ENCODE results near the gene PCDHGA6. TPM values are rescaled to one million over a fixed set of nuclear protein-coding genes. Genes with fewer than 3 reads are reported as not detected.

The PCDHGA6 gene
- total and polyA plus RNA-seq, 2 of the 8 experiments (the other 6 are each of a cell fraction or from before 2014, with no cell fraction given) = 1.4 to 2.0 TPM

- no peak within 1 kb of the TSS for H3K9ac ChIP-seq (replicated peaks in 1 of 4; ENCODE audit: extremely low read depth in 1 of 4, low read depth in 3 of 4, low read length in 3 of 4)
- H3K4me3 ChIP-seq (ENCODE audit: extremely low read depth in 1 of 4, insufficient read depth in 2 of 4, low read depth in 3 of 4, low read length in 4 of 4) = no peak within 1 kb of the TSS
- H4K20me1 ChIP-seq (replicated peaks in 1 of 2; ENCODE audit: control insufficient read depth in 1 of 2, insufficient read depth in 2 of 2, low read length in 2 of 2) = no peaks in the 10 kb centered on the region
- no peak for DNase-seq (ENCODE audit: low read depth in 1 of 2, low spot score in 2 of 2)
- no peak within 1 kb of the TSS for H4K91ac ChIP-seq (replicated peaks; ENCODE audit: insufficient read length, low read length)
- H2BK12ac ChIP-seq (ENCODE audit: low read depth, low read length) = no peak within 1 kb of the TSS
- no peaks in the 10 kb centered on the region for H3K4me1 ChIP-seq (replicated peaks in 1 of 4; ENCODE audit: control insufficient read depth in 3 of 4, insufficient read depth in 4 of 4, low read length in 3 of 4)
- ChIA-PET CTCF (ENCODE audit: partially characterized antibody) (interaction anchor here (0.6 to 3.8 kb wide), 48 partner anchors 8 to 442 kb away, joined by 3 to 40 read pairs (median 4); partner anchors contain the start of genes PCDHB10, PCDHB11, PCDHB12 and PCDHB14), POLR2A (ENCODE audit: partially characterized antibody) (interaction anchor here (0.8 to 2.8 kb wide), 4 partner anchors 8 to 75 kb away, joined by 3 to 15 read pairs (median 4); partner anchors contain the start of genes PCDHGA1, PCDHGB1 and TAF7)
- no peak within 1 kb of the TSS for H2BK15ac ChIP-seq (ENCODE audit: low read length)
- H2BK120ac ChIP-seq (replicated peaks; ENCODE audit: low read depth, low read length) = no peak within 1 kb of the TSS
- H2BK5ac ChIP-seq (ENCODE audit: low read depth, low read length) = no peak within 1 kb of the TSS
- H4K8ac ChIP-seq (ENCODE audit: extremely low read depth, insufficient read depth, low read length) = peak within 1 kb of the TSS; percentile 57; the same call in 1 of the 2 replicates
- H3K9me3 ChIP-seq (ENCODE audit: insufficient read depth in 2 of 2, low read depth in 1 of 2, low read length in 1 of 2) = peaks cover 17 to 37% of the 10 kb centered on the region in 2 experiments; a peak in 3 of 4 replicates
- H3K79me1 ChIP-seq (ENCODE audit: low read depth, low read length) = no peaks in the 10 kb centered on the region
- no peak within 1 kb of the TSS for H3K27ac ChIP-seq (ENCODE audit: low read depth, low read length)
- no peak within 1 kb of the TSS for H2AK5ac ChIP-seq (ENCODE audit: low read depth, low read length)
- H3K79me2 ChIP-seq (ENCODE audit: control insufficient read depth in 1 of 2, insufficient read depth in 2 of 2, low read length in 2 of 2) = no peaks in the 10 kb centered on the region
- H3K4ac ChIP-seq (replicated peaks; ENCODE audit: insufficient read length, low read depth, low read length) = no peak within 1 kb of the TSS
- no peak within 1 kb of the TSS for H3K14ac ChIP-seq (ENCODE audit: insufficient read length)
- no peak within 1 kb of the TSS for H3K23ac ChIP-seq (ENCODE audit: insufficient read length)
- H3K23me2 ChIP-seq (ENCODE audit: low read depth, low read length) = no peaks in the 10 kb centered on the region
- peak; percentile 24 for FAIRE-seq
- H3K56ac ChIP-seq (replicated peaks; ENCODE audit: insufficient read length, low read depth, low read length) = no peak within 1 kb of the TSS
- no peak within 1 kb of the TSS for H4K5ac ChIP-seq (ENCODE audit: insufficient read length, low read depth, low read length)
- 81% methylated on average over 27 of the region's 27 CpGs; no CpG with 5 or more reads in 1 of the 2 experiments for WGBS, 2 experiments (ENCODE audit: extremely low coverage in 1 of 2, insufficient coverage in 1 of 2, insufficient read length in 1 of 2, insufficient replicate concordance in 2 of 2, low coverage in 1 of 2, low lambda C conversion rate in 2 of 2, missing lambda C conversion rate in 1 of 2)
- no peak within 1 kb of the TSS for H3K18ac ChIP-seq (ENCODE audit: extremely low read depth, low read length)
- H2AFZ ChIP-seq (ENCODE audit: low read length) = no peak within 1 kb of the TSS
- H3K36me3 ChIP-seq (ENCODE audit: control insufficient read depth in 2 of 4, insufficient read depth in 4 of 4, low read length in 3 of 4) = no peaks in the 10 kb centered on the region
- no peak within 1 kb of the TSS for H2BK20ac ChIP-seq (ENCODE audit: low read length)
- no peaks in the 10 kb centered on the region for H3K27me3 ChIP-seq (replicated peaks in 1 of 4; ENCODE audit: control insufficient read depth in 3 of 4, extremely low read depth in 1 of 4, insufficient read depth in 3 of 4, low read length in 3 of 4)
- H3K4me2 ChIP-seq (ENCODE audit: insufficient read depth in 1 of 2, low read depth in 2 of 2, low read length in 2 of 2) = no peak within 1 kb of the TSS
- TF ChIP-seq KDM5A (IDR thresholded peaks at IDR 0.05; ENCODE audit: low read length) (no peak), BCL11A (IDR thresholded peaks at IDR 0.05; ENCODE audit: low read depth in 2 of 2, low read length in 2 of 2) (no peak), JUN (IDR thresholded peaks at IDR 0.05; ENCODE audit: low read depth, low read length) (no peak), EZH2 (IDR thresholded peaks at IDR 0.05; ENCODE audit: low read depth, low read length, severe bottlenecking) (no peak), RFX5 (IDR thresholded peaks at IDR 0.05; ENCODE audit: borderline replicate concordance, low read depth, low read length) (no peak), CHD2 (IDR thresholded peaks at IDR 0.05; ENCODE audit: low read length) (no peak), SIX5 (IDR thresholded peaks at IDR 0.05; ENCODE audit: low read depth, low read length) (no peak), RNF2 (IDR thresholded peaks at IDR 0.05; ENCODE audit: borderline replicate concordance, low read depth, low read length, missing control alignments, poor library complexity, severe bottlenecking) (no peak), BACH1 (IDR thresholded peaks at IDR 0.05; ENCODE audit: low read length) (no peak), PHF8 (conservative IDR thresholded peaks at IDR 0.05; ENCODE audit: low read depth, low read length) (no peak), SP1 (IDR thresholded peaks at IDR 0.05; ENCODE audit: low read depth, low read length) (no peak), SP2 (IDR thresholded peaks at IDR 0.05; ENCODE audit: low read length) (no peak), CBX5 (IDR thresholded peaks at IDR 0.05; ENCODE audit: low read depth, low read length) (no peak)
Observed at GRCh38 chr5:141338538-141339306, 35.0 kb upstream of the PCDHGA6 start, which contains the start of gene PCDHGA2. TSS of gene PCDHGA2 (plus strand) at chr5:141338760.

Measured in H1 (cell line).